GM23338 (cell line): ENCODE results near the gene TMEM242.

Source experiments
- CREB1 ChIP-seq: fragments of 250-450 bp; sonication (Bioruptor Pico); IDR thresholded peaks from 2 replicates; pipeline ENCODE4 v1.5.0; 2020; ENCODE audit warnings: low read depth, mild to moderate bottlenecking, moderate library complexity
- CTCF ChIP-seq, 2 experiments: fragments of 200-600 bp in 1 of 2; sonication (generic) in 1 of 2; conservative IDR thresholded peaks; 2 replicates each; pipeline versions ENCODE4 v1.5.1 to v1.6.1; 2016 to 2017; ENCODE audit warnings: antibody characterized with exemption in 2 of 2, low read depth in 2 of 2, mild to moderate bottlenecking in 2 of 2, moderate library complexity in 1 of 2
- EZH2 ChIP-seq: fragments of 200-600 bp; sonication (generic); IDR thresholded peaks from one replicate; pipeline ENCODE4 v1.8.0; 2017; ENCODE audit warnings: antibody characterized with exemption, mild to moderate bottlenecking, low read depth; ENCODE audit not compliant: unreplicated experiment
- EZH2phosphoT487 ChIP-seq: fragments of 200-600 bp; sonication (generic); IDR thresholded peaks from one replicate; pipeline ENCODE4 v1.8.1; 2018; ENCODE audit warnings: antibody characterized with exemption; ENCODE audit not compliant: unreplicated experiment
- JUNB ChIP-seq: IDR thresholded peaks from one replicate; pipeline ENCODE4 v1.6.1; 2016; ENCODE audit warnings: antibody characterized with exemption; ENCODE audit not compliant: unreplicated experiment
- NANOG ChIP-seq: IDR thresholded peaks from 2 replicates; pipeline ENCODE4 v1.6.1; 2016; ENCODE audit warnings: antibody characterized with exemption, borderline replicate concordance
- POLR2AphosphoS5 ChIP-seq: IDR thresholded peaks from 2 replicates; pipeline ENCODE4 v1.6.1; 2016; ENCODE audit warnings: antibody characterized with exemption, low read depth
- REST ChIP-seq: IDR thresholded peaks from one replicate; pipeline ENCODE4 v1.6.1; 2018; ENCODE audit warnings: antibody characterized with exemption; ENCODE audit not compliant: unreplicated experiment

GRCh38 chr6:157253017-157253416, 70.3 kb downstream of the TMEM242 start:
- TF ChIP-seq REST (no peak), CTCF (conservative IDR thresholded peaks at IDR 0.05; ENCODE audit: low read depth in 2 of 2) (no peak), POLR2AphosphoS5 (no peak), NANOG (no peak), EZH2 (no peak), CREB1 (CRISPR knock-in tag) (no peak), JUNB (no peak), EZH2phosphoT487 (no peak)
